Sigmoid colon (tissue), 3 donors: ENCODE data around the gene PAPPA.

ENCODE experiments used
- POLR2A ChIP-seq, 2 donors: fragments of 450-650 bp; IDR thresholded peaks; one replicate each; pipeline ENCODE4 v1.6.1; 2016; ENCODE audit warnings: antibody characterized with exemption in 2 of 2, mild to moderate bottlenecking in 2 of 2, moderate library complexity in 2 of 2
- TF ChIP-seq, protein P1 (sequence below), 4 experiments: fragments of 450-650 bp in 3 of 4; fragments of 200-600 bp in 1 of 4; IDR thresholded peaks; one replicate each; pipeline ENCODE4 v1.5.1; 2016 to 2019; ENCODE audit warnings: antibody characterized with exemption in 4 of 4, mild to moderate bottlenecking in 3 of 4, moderate library complexity in 2 of 4

GRCh38 chr9:116387934-116388698 lies 234.5 kb downstream of the PAPPA start:
- TF ChIP-seq, protein P1, sequence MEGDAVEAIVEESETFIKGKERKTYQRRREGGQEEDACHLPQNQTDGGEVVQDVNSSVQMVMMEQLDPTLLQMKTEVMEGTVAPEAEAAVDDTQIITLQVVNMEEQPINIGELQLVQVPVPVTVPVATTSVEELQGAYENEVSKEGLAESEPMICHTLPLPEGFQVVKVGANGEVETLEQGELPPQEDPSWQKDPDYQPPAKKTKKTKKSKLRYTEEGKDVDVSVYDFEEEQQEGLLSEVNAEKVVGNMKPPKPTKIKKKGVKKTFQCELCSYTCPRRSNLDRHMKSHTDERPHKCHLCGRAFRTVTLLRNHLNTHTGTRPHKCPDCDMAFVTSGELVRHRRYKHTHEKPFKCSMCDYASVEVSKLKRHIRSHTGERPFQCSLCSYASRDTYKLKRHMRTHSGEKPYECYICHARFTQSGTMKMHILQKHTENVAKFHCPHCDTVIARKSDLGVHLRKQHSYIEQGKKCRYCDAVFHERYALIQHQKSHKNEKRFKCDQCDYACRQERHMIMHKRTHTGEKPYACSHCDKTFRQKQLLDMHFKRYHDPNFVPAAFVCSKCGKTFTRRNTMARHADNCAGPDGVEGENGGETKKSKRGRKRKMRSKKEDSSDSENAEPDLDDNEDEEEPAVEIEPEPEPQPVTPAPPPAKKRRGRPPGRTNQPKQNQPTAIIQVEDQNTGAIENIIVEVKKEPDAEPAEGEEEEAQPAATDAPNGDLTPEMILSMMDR (IDR thresholded peaks at IDR 0.05), result no peak
- TF ChIP-seq POLR2A (IDR thresholded peaks at IDR 0.05), result no peak
